K562 (cell line): Measurements from ENCODE around the gene CPLX3. TPM values are rescaled to one million over a fixed set of nuclear protein-coding genes. Genes with fewer than 3 reads are reported as not detected.

Experiments
- ATAC-seq: fragments of 200-7000 bp; cut with Tn5 transposase; 3 replicates; pipeline ENCODE4 v1.9.1; 2020; ENCODE audit warnings: moderate library complexity
- BruUV-seq: library from RNA; stranded (reverse); fragments of 400-500 nt; replicated peaks from 2 replicates; lab custom pipeline; 2021; lab: Mats Ljungman, UMichigan
- CTCF ChIA-PET: fragments of 300-600 bp; formaldehyde crosslinking; extraction: SDS; loops from one replicate; lab custom pipeline; 2021; ENCODE audit warnings: low intra/inter-chr PET ratio; lab: Yijun Ruan, JAX
- POLR2A ChIA-PET: fragments of 300-600, 350-650 bp; sonication (Branson Sonifier 250); formaldehyde crosslinking; extraction: SDS; loops from one replicate; lab custom pipeline; 2021; ENCODE audit warnings: antibody characterized with exemption, inconsistent platforms; lab: Yijun Ruan, JAX
- DNase-seq, 4 experiments: peaks; one replicate each; pipeline versions ENCODE4 v3.0.0 to v3.0.0-alpha.2; 2011 to 2018; ENCODE audit warnings: low spot score in 3 of 4, mixed read lengths in 3 of 4; ENCODE audit errors: extremely low read depth in 1 of 4
- FAIRE-seq: peaks from 2 replicates; lab custom pipeline; 2011; peaks lifted over from hg19 to GRCh38; lab: Jason Lieb, UNC
- H2AFZ ChIP-seq: 2 replicates; pipeline ENCODE4 v1.6.0; 2011; ENCODE audit warnings: low read depth, low read length, control low read depth, inconsistent platforms
- H3K27ac ChIP-seq: fragments of 200-600 bp; 3 replicates; pipeline ENCODE4 v1.8.0; 2011; ENCODE audit warnings: low read depth, mild to moderate bottlenecking, control low read depth, inconsistent platforms, low read length, moderate library complexity, mixed read lengths; ENCODE audit errors: extremely low read depth
- H3K27me3 ChIP-seq, 2 experiments: fragments of 300-600 bp in 1 of 2; 2 replicates in 1 of 2; 3 replicates in 1 of 2; pipeline versions ENCODE4 v1.6.0 to v1.8.0; 2011; ENCODE audit warnings: inconsistent platforms in 2 of 2, low read length in 2 of 2, mild to moderate bottlenecking in 1 of 2, mixed read lengths in 1 of 2, moderate library complexity in 1 of 2; ENCODE audit not compliant: control insufficient read depth in 2 of 2, insufficient read depth in 2 of 2
- H3K36me3 ChIP-seq: fragments of 300-600 bp; 3 replicates; pipeline ENCODE4 v1.8.0; 2011; ENCODE audit warnings: mild to moderate bottlenecking, low read length, inconsistent platforms; ENCODE audit not compliant: control insufficient read depth, insufficient read depth
- H3K4me1 ChIP-seq, 2 experiments: fragments of 200-600 bp in 1 of 2; replicated peaks in 1 of 2; 2 replicates in 1 of 2; 3 replicates in 1 of 2; pipeline versions ENCODE4 v1.5.1 to v1.8.0; 2011; ENCODE audit warnings: inconsistent platforms in 2 of 2, low read length in 2 of 2, mild to moderate bottlenecking in 1 of 2, mixed read lengths in 1 of 2, moderate library complexity in 1 of 2; ENCODE audit not compliant: control insufficient read depth in 2 of 2, insufficient read depth in 2 of 2
- H3K4me2 ChIP-seq: 2 replicates; pipeline ENCODE4 v1.6.1; 2011; ENCODE audit warnings: low read length, control low read depth, inconsistent platforms, mixed read lengths; ENCODE audit not compliant: insufficient read depth
- H3K4me3 ChIP-seq: fragments of 200-600 bp; sonication (generic), shearing (Covaris generic); 2 replicates; pipeline ENCODE4 v1.5.1; 2016; ENCODE audit warnings: control low read depth, inconsistent platforms
- H3K79me2 ChIP-seq: fragments of 200-600 bp; 3 replicates; pipeline ENCODE4 v1.8.0; 2011; ENCODE audit warnings: low read length, inconsistent platforms; ENCODE audit not compliant: control insufficient read depth, insufficient read depth
- H3K9ac ChIP-seq, 2 experiments: 2 replicates each; pipeline versions ENCODE4 v1.6.0 to v1.6.1; 2011; ENCODE audit warnings: low read depth in 2 of 2, low read length in 2 of 2, control low read depth in 1 of 2, inconsistent platforms in 1 of 2, mild to moderate bottlenecking in 1 of 2, mixed read lengths in 1 of 2; ENCODE audit not compliant: insufficient read depth in 1 of 2
- H3K9me1 ChIP-seq: one replicate; pipeline ENCODE4 v1.6.0; 2011; ENCODE audit warnings: inconsistent platforms, mild to moderate bottlenecking, low read length, moderate library complexity; ENCODE audit not compliant: control insufficient read depth, insufficient read depth
- H3K9me3 ChIP-seq: replicated peaks from 2 replicates; pipeline ENCODE4 v1.5.1; 2011; ENCODE audit warnings: low read depth, low read length, inconsistent platforms; ENCODE audit not compliant: control insufficient read depth, insufficient read depth
- H4K20me1 ChIP-seq: replicated peaks from 2 replicates; pipeline ENCODE4 v1.6.1; 2011; ENCODE audit warnings: low read length, inconsistent platforms, mixed read lengths; ENCODE audit not compliant: control insufficient read depth, insufficient read depth
- CBX2 ChIP-seq: fragments of 200-600 bp; sonication (generic); IDR thresholded peaks from one replicate; pipeline ENCODE4 v1.6.1; 2012; ENCODE audit warnings: mild to moderate bottlenecking, low read length, inconsistent platforms; ENCODE audit not compliant: insufficient read depth, poor library complexity, severe bottlenecking
- JUN ChIP-seq, 2 experiments: sonication (generic) in 1 of 2; formaldehyde crosslinking in 1 of 2; IDR thresholded peaks; 2 replicates each; pipeline versions ENCODE4 v1.6.1 to v1.8.0; 2012 to 2022; ENCODE audit warnings: borderline replicate concordance in 2 of 2, mild to moderate bottlenecking in 2 of 2, improper control_type of control experiment in 1 of 2, low read depth in 1 of 2, low read length in 1 of 2, missing genetic modification reagents in 1 of 2
- PHF20 ChIP-seq: fragments of 450-650 bp; IDR thresholded peaks from 2 replicates; pipeline ENCODE4 v1.6.1; 2018; ENCODE audit not compliant: partially characterized antibody
- WGBS: fragments of 100-300 bp; shearing (Covaris generic); methylation state at CpG from one replicate; pipeline ENCODE4 v1.1.6; 2016; ENCODE audit warnings: low coverage, mixed read lengths; ENCODE audit not compliant: insufficient coverage; ENCODE audit errors: missing lambda C conversion rate; 5-methylcytosine and 5-hydroxymethylcytosine counted together
- in situ Hi-C: fragments of 300-500 bp; cut with MboI; formaldehyde crosslinking; loops from 4 replicates; pipeline ENCODE4 v1.15.0; 2018; ENCODE audit warnings: inconsistent platforms, mixed read lengths
- intact Hi-C: fragments of 100-400 bp; cut with micrococcal nuclease; formaldehyde crosslinking; loops from 2 replicates; pipeline ENCODE4 v1.14.2; 2022
- polyA plus RNA-seq, 8 experiments: library from polyadenylated mRNA; depleted of rRNA in 4 of 8; stranded (reverse) in 5 of 8; unstranded in 3 of 8; fragments of >200 nt; fragmentation: Nextera tagmentation in 2 of 8; fragmentation: Illumina TruSeq in 1 of 8; extraction: Ambion mirVana in 2 of 8; extraction: Trizol in 1 of 8; gene quantifications; 2 replicates each; pipeline versions ENCODE4 v1.2.1 to v1.2.3, GENCODE V29; 2011 to 2014; ENCODE audit warnings: inconsistent platforms in 1 of 8, missing spikeins in 1 of 8
- total RNA-seq, 7 experiments: library from RNA; depleted of rRNA in 6 of 7; stranded (reverse); fragments of >200 nt in 6 of 7; fragmentation: Illumina TruSeq in 2 of 7; extraction: Trizol in 2 of 7; gene quantifications; 2 replicates each; pipeline versions ENCODE4 v1.2.1 to v1.2.3, GENCODE V29; 2011 to 2021; ENCODE audit warnings: low replicate concordance in 1 of 7
- TF ChIP-seq, protein P1 (sequence below), 2 experiments: fragments of 450-650 bp in 1 of 2; sonication (generic) in 1 of 2; formaldehyde crosslinking in 1 of 2; IDR thresholded peaks in 1 of 2; conservative IDR thresholded peaks in 1 of 2; 2 replicates each; pipeline versions ENCODE4 v1.6.1 to v1.8.1; 2016 to 2023; ENCODE audit warnings: mild to moderate bottlenecking in 2 of 2, moderate library complexity in 2 of 2, inconsistent platforms in 1 of 2, missing genetic modification reagents in 1 of 2
- TF ChIP-seq, protein P2 (sequence below): sonication (generic); formaldehyde crosslinking; IDR thresholded peaks from 2 replicates; pipeline ENCODE4 v1.8.0; 2022; ENCODE audit warnings: mild to moderate bottlenecking, missing genetic modification reagents
- TF ChIP-seq, protein P3 (sequence below): fragments of 450-650 bp; formaldehyde crosslinking; IDR thresholded peaks from 2 replicates; pipeline ENCODE4 v1.4.0; 2020; ENCODE audit warnings: mild to moderate bottlenecking, moderate library complexity

CPLX3 gene
- total and polyA plus RNA-seq, 9 of the 15 experiments (the other 6 are each of a cell fraction or from before 2014, with no cell fraction given): not detected

DNA sequence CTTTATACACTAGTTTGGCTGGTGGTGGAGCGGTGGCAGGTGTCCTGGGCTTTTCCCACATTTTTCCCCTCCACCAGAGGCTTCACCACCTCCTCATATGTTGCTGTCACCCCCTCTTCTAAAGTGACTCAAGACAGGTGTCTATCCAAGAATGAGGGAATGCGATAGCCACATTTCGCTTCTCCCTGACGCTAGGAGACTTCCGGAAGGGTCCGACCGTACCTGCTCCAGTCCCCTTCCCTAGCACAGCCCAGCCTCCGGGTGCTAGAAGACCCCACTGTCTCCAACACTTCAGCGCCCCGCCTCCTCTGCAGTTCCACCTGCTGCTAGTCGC, 46.2 kb downstream of the CPLX3 start:
- under 1% methylated on average over 11 of the region's 11 CpGs for WGBS
- Histone ChIP-seq H4K20me1 (peaks cover 10% of the 10 kb centered on the region; the same call in 1 of the 2 replicates), H3K4me1 (peaks cover 19 to 22% of the 10 kb centered on the region in 2 experiments; a peak in 4 of 5 replicates), H3K27me3 (no peaks in the 10 kb centered on the region), H3K27ac (peak overlapping the region; percentile 93), H3K9me3 (no peaks in the 10 kb centered on the region; the same call in 1 of the 2 replicates), H3K4me3 (peak overlapping the region; percentile 76), H2AFZ (peak overlapping the region; percentile 98), H3K36me3 (peaks cover 29% of the 10 kb centered on the region), H3K79me2 (peaks cover 51% of the 10 kb centered on the region), H3K9me1 (no peaks in the 10 kb centered on the region), H3K4me2 (peak overlapping the region; percentile 99), H3K9ac (peak overlapping the region; percentile 93 to 99)
- FAIRE-seq: no peak
- no peak for ATAC-seq
- ChIA-PET POLR2A (interaction anchor here (1.5 kb wide), 1 partner anchor 10 kb away, joined by 5 read pairs; no protein-coding TSS in a partner anchor), CTCF (no interaction called here)
- intact Hi-C loops (no loop called here), in situ Hi-C loops (no loop called here)
- BruUV-seq: TSS peak; percentile 61
- DNase-seq: no peak
- TF ChIP-seq, protein P1, sequence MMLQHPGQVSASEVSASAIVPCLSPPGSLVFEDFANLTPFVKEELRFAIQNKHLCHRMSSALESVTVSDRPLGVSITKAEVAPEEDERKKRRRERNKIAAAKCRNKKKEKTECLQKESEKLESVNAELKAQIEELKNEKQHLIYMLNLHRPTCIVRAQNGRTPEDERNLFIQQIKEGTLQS (IDR thresholded peaks at IDR 0.05): no peak
- TF ChIP-seq, protein P1 (CRISPR knock-in tag; conservative IDR thresholded peaks at IDR 0.05): 0 out of 2 replicates have a peak, but pooled peaks have one; percentile 4
- TF ChIP-seq, protein P2, sequence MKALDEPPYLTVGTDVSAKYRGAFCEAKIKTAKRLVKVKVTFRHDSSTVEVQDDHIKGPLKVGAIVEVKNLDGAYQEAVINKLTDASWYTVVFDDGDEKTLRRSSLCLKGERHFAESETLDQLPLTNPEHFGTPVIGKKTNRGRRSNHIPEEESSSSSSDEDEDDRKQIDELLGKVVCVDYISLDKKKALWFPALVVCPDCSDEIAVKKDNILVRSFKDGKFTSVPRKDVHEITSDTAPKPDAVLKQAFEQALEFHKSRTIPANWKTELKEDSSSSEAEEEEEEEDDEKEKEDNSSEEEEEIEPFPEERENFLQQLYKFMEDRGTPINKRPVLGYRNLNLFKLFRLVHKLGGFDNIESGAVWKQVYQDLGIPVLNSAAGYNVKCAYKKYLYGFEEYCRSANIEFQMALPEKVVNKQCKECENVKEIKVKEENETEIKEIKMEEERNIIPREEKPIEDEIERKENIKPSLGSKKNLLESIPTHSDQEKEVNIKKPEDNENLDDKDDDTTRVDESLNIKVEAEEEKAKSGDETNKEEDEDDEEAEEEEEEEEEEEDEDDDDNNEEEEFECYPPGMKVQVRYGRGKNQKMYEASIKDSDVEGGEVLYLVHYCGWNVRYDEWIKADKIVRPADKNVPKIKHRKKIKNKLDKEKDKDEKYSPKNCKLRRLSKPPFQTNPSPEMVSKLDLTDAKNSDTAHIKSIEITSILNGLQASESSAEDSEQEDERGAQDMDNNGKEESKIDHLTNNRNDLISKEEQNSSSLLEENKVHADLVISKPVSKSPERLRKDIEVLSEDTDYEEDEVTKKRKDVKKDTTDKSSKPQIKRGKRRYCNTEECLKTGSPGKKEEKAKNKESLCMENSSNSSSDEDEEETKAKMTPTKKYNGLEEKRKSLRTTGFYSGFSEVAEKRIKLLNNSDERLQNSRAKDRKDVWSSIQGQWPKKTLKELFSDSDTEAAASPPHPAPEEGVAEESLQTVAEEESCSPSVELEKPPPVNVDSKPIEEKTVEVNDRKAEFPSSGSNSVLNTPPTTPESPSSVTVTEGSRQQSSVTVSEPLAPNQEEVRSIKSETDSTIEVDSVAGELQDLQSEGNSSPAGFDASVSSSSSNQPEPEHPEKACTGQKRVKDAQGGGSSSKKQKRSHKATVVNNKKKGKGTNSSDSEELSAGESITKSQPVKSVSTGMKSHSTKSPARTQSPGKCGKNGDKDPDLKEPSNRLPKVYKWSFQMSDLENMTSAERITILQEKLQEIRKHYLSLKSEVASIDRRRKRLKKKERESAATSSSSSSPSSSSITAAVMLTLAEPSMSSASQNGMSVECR (CRISPR knock-in tag): 0 out of 2 replicates have a peak, but pooled peaks have one; percentile 11
- TF ChIP-seq PHF20: no peak
- TF ChIP-seq, protein P3, sequence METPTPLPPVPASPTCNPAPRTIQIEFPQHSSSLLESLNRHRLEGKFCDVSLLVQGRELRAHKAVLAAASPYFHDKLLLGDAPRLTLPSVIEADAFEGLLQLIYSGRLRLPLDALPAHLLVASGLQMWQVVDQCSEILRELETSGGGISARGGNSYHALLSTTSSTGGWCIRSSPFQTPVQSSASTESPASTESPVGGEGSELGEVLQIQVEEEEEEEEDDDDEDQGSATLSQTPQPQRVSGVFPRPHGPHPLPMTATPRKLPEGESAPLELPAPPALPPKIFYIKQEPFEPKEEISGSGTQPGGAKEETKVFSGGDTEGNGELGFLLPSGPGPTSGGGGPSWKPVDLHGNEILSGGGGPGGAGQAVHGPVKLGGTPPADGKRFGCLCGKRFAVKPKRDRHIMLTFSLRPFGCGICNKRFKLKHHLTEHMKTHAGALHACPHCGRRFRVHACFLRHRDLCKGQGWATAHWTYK (CRISPR knock-in tag): 0 out of 2 replicates have a peak, but pooled peaks have one; percentile 14
- TF ChIP-seq JUN (IDR thresholded peaks at IDR 0.05; ENCODE audit: borderline replicate concordance, low read depth, low read length): no peak
- 0 out of 2 replicates have a peak, but pooled peaks have one; percentile 32 for TF ChIP-seq JUN (CRISPR knock-in tag; IDR thresholded peaks at IDR 0.05; ENCODE audit: borderline replicate concordance)
- no peak for TF ChIP-seq CBX2
